GM23338 (cell line): ENCODE measurements around the gene AKNA. TPM values are rescaled to one million over a fixed set of nuclear protein-coding genes. Genes with fewer than 3 reads are reported as not detected.

Source experiments
- EZH2 ChIP-seq: fragments of 200-600 bp; sonication (generic); IDR thresholded peaks from one replicate; pipeline ENCODE4 v1.8.0; 2017; ENCODE audit warnings: antibody characterized with exemption, mild to moderate bottlenecking, low read depth; ENCODE audit not compliant: unreplicated experiment
- EZH2phosphoT487 ChIP-seq: fragments of 200-600 bp; sonication (generic); IDR thresholded peaks from one replicate; pipeline ENCODE4 v1.8.1; 2018; ENCODE audit warnings: antibody characterized with exemption; ENCODE audit not compliant: unreplicated experiment
- NANOG ChIP-seq: IDR thresholded peaks from 2 replicates; pipeline ENCODE4 v1.6.1; 2016; ENCODE audit warnings: antibody characterized with exemption, borderline replicate concordance
- ZNF331 ChIP-seq: fragments of 250-450 bp; sonication (Bioruptor Pico); IDR thresholded peaks from 2 replicates; pipeline ENCODE4 v1.5.0; 2020; ENCODE audit warnings: low read depth, mild to moderate bottlenecking, moderate library complexity
- polyA plus RNA-seq: library from polyadenylated mRNA; unstranded; fragments of >200 nt; fragmentation: Nextera tagmentation; extraction: Ambion mirVana; gene quantifications from 2 replicates; pipeline ENCODE4 v1.2.1, GENCODE V29; 2016
- total RNA-seq: library from RNA; depleted of rRNA; stranded (reverse); fragments of >200 nt; shearing (Covaris generic); gene quantifications from 2 replicates; pipeline ENCODE4 v1.2.3, GENCODE V29; 2014
- TF ChIP-seq, protein P1 (sequence below): fragments of 250-450 bp; sonication (Bioruptor Pico); IDR thresholded peaks from 2 replicates; pipeline ENCODE4 v1.5.0; 2020; ENCODE audit warnings: mild to moderate bottlenecking, moderate library complexity
- TF ChIP-seq, protein P2 (sequence below): IDR thresholded peaks from 2 replicates; pipeline ENCODE4 v1.6.1; 2016; ENCODE audit warnings: antibody characterized with exemption
- TF ChIP-seq, protein P3 (sequence below), 2 experiments: fragments of 200-600 bp in 1 of 2; sonication (generic) in 1 of 2; conservative IDR thresholded peaks; 2 replicates each; pipeline versions ENCODE4 v1.5.1 to v1.6.1; 2016 to 2017; ENCODE audit warnings: antibody characterized with exemption in 2 of 2, low read depth in 2 of 2, mild to moderate bottlenecking in 2 of 2, moderate library complexity in 1 of 2
- TF ChIP-seq, protein P4 (sequence below): IDR thresholded peaks from one replicate; pipeline ENCODE4 v1.6.1; 2018; ENCODE audit warnings: antibody characterized with exemption; ENCODE audit not compliant: unreplicated experiment

AKNA gene
- total and polyA plus RNA-seq, 2 experiments from 2014 or later = 9.0 to 28.1 TPM

DNA sequence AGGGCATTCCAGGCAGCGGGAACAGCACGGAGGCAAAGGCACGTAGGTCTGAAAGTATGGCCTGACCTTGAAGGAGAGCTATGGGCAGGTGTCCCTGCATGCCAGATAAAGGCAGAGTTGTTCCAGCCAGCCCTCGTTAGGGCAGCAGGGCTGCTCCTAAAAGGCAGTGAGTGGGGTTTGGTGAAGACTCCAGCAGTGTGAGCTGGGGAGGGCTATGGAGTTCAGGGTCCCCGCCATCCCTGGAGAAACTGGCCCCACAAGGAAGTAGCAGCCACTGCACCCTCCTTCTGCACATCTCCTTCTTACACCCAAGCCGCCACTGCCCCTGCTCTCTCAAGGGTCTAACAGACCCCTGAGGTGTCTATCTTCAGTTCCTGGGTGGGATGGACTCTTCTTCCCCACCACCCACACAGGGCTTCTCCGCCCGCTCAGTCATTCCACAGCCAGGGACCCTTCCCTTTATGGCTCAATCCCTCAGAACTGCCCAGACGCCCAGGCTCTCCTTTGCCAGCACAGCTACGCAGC is 1.4 kb downstream of the AKNA start (continued):
- TF ChIP-seq, protein P1, sequence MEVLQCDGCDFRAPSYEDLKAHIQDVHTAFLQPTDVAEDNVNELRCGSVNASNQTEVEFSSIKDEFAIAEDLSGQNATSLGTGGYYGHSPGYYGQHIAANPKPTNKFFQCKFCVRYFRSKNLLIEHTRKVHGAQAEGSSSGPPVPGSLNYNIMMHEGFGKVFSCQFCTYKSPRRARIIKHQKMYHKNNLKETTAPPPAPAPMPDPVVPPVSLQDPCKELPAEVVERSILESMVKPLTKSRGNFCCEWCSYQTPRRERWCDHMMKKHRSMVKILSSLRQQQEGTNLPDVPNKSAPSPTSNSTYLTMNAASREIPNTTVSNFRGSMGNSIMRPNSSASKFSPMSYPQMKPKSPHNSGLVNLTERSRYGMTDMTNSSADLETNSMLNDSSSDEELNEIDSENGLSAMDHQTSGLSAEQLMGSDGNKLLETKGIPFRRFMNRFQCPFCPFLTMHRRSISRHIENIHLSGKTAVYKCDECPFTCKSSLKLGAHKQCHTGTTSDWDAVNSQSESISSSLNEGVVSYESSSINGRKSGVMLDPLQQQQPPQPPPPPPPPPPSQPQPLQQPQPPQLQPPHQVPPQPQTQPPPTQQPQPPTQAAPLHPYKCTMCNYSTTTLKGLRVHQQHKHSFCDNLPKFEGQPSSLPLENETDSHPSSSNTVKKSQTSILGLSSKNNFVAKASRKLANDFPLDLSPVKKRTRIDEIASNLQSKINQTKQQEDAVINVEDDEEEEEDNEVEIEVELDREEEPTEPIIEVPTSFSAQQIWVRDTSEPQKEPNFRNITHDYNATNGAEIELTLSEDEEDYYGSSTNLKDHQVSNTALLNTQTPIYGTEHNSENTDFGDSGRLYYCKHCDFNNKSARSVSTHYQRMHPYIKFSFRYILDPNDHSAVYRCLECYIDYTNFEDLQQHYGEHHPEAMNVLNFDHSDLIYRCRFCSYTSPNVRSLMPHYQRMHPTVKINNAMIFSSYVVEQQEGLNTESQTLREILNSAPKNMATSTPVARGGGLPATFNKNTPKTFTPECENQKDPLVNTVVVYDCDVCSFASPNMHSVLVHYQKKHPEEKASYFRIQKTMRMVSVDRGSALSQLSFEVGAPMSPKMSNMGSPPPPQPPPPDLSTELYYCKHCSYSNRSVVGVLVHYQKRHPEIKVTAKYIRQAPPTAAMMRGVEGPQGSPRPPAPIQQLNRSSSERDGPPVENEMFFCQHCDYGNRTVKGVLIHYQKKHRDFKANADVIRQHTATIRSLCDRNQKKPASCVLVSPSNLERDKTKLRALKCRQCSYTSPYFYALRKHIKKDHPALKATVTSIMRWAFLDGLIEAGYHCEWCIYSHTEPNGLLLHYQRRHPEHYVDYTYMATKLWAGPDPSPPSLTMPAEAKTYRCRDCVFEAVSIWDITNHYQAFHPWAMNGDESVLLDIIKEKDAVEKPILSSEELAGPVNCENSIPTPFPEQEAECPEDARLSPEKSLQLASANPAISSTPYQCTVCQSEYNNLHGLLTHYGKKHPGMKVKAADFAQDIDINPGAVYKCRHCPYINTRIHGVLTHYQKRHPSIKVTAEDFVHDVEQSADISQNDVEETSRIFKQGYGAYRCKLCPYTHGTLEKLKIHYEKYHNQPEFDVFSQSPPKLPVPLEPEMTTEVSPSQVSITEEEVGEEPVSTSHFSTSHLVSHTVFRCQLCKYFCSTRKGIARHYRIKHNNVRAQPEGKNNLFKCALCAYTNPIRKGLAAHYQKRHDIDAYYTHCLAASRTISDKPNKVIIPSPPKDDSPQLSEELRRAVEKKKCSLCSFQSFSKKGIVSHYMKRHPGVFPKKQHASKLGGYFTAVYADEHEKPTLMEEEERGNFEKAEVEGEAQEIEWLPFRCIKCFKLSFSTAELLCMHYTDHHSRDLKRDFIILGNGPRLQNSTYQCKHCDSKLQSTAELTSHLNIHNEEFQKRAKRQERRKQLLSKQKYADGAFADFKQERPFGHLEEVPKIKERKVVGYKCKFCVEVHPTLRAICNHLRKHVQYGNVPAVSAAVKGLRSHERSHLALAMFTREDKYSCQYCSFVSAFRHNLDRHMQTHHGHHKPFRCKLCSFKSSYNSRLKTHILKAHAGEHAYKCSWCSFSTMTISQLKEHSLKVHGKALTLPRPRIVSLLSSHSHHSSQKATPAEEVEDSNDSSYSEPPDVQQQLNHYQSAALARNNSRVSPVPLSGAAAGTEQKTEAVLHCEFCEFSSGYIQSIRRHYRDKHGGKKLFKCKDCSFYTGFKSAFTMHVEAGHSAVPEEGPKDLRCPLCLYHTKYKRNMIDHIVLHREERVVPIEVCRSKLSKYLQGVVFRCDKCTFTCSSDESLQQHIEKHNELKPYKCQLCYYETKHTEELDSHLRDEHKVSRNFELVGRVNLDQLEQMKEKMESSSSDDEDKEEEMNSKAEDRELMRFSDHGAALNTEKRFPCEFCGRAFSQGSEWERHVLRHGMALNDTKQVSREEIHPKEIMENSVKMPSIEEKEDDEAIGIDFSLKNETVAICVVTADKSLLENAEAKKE (CRISPR knock-in tag) = no peak
- TF ChIP-seq ZNF331 (no peak), EZH2 (no peak), NANOG (no peak), EZH2phosphoT487 (no peak)
- TF ChIP-seq, protein P2, sequence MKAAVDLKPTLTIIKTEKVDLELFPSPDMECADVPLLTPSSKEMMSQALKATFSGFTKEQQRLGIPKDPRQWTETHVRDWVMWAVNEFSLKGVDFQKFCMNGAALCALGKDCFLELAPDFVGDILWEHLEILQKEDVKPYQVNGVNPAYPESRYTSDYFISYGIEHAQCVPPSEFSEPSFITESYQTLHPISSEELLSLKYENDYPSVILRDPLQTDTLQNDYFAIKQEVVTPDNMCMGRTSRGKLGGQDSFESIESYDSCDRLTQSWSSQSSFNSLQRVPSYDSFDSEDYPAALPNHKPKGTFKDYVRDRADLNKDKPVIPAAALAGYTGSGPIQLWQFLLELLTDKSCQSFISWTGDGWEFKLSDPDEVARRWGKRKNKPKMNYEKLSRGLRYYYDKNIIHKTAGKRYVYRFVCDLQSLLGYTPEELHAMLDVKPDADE = no peak
- TF ChIP-seq, protein P3, sequence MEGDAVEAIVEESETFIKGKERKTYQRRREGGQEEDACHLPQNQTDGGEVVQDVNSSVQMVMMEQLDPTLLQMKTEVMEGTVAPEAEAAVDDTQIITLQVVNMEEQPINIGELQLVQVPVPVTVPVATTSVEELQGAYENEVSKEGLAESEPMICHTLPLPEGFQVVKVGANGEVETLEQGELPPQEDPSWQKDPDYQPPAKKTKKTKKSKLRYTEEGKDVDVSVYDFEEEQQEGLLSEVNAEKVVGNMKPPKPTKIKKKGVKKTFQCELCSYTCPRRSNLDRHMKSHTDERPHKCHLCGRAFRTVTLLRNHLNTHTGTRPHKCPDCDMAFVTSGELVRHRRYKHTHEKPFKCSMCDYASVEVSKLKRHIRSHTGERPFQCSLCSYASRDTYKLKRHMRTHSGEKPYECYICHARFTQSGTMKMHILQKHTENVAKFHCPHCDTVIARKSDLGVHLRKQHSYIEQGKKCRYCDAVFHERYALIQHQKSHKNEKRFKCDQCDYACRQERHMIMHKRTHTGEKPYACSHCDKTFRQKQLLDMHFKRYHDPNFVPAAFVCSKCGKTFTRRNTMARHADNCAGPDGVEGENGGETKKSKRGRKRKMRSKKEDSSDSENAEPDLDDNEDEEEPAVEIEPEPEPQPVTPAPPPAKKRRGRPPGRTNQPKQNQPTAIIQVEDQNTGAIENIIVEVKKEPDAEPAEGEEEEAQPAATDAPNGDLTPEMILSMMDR (conservative IDR thresholded peaks at IDR 0.05; ENCODE audit: low read depth in 2 of 2) = no peak
- TF ChIP-seq, protein P4, sequence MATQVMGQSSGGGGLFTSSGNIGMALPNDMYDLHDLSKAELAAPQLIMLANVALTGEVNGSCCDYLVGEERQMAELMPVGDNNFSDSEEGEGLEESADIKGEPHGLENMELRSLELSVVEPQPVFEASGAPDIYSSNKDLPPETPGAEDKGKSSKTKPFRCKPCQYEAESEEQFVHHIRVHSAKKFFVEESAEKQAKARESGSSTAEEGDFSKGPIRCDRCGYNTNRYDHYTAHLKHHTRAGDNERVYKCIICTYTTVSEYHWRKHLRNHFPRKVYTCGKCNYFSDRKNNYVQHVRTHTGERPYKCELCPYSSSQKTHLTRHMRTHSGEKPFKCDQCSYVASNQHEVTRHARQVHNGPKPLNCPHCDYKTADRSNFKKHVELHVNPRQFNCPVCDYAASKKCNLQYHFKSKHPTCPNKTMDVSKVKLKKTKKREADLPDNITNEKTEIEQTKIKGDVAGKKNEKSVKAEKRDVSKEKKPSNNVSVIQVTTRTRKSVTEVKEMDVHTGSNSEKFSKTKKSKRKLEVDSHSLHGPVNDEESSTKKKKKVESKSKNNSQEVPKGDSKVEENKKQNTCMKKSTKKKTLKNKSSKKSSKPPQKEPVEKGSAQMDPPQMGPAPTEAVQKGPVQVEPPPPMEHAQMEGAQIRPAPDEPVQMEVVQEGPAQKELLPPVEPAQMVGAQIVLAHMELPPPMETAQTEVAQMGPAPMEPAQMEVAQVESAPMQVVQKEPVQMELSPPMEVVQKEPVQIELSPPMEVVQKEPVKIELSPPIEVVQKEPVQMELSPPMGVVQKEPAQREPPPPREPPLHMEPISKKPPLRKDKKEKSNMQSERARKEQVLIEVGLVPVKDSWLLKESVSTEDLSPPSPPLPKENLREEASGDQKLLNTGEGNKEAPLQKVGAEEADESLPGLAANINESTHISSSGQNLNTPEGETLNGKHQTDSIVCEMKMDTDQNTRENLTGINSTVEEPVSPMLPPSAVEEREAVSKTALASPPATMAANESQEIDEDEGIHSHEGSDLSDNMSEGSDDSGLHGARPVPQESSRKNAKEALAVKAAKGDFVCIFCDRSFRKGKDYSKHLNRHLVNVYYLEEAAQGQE = no peak
